Right cardiac atrium (tissue), 5 donors: Measurements from ENCODE around the gene UBASH3B. TPM values are rescaled to one million over a fixed set of nuclear protein-coding genes. Genes with fewer than 3 reads are reported as not detected.

Experiments
- ATAC-seq, 2 donors: fragments of 200-7000 bp; cut with Tn5 transposase; one replicate each; pipeline versions ENCODE4 v1.8.0 to v1.9.1; 2020; ENCODE audit warnings: moderate library complexity in 2 of 2, mild to moderate bottlenecking in 1 of 2
- DNase-seq, 3 donors: peaks; one replicate each; pipeline ENCODE4 v3.0.0-alpha.2; 2020
- H3K27ac ChIP-seq: one replicate; pipeline ENCODE4 v1.5.1; 2013; ENCODE audit warnings: mild to moderate bottlenecking, low read length, control low read depth, moderate library complexity
- H3K27me3 ChIP-seq: one replicate; pipeline ENCODE4 v1.6.1; 2013; ENCODE audit not compliant: control insufficient read depth, insufficient read depth
- H3K4me1 ChIP-seq: one replicate; pipeline ENCODE4 v1.6.1; 2013; ENCODE audit warnings: low read length; ENCODE audit not compliant: control insufficient read depth, insufficient read depth
- H3K4me3 ChIP-seq: one replicate; pipeline ENCODE4 v1.5.1; 2013; ENCODE audit warnings: low read length, control low read depth
- H3K9me3 ChIP-seq: one replicate; pipeline ENCODE4 v1.6.1; 2013; ENCODE audit warnings: low read length; ENCODE audit not compliant: control insufficient read depth
- WGBS: extraction: QIAGEN DNeasy Blood & Tissue Kit; methylation state at CpG from one replicate; pipeline ENCODE4 v1.1.7; 2013; 5-methylcytosine and 5-hydroxymethylcytosine counted together
- intact Hi-C, 4 donors: fragments of 100-400 bp; cut with DNase I; formaldehyde crosslinking; loops; one replicate each; pipeline versions ENCODE4 v1.11.0 to v1.14.0; 2022 to 2023
- polyA plus RNA-seq: library from polyadenylated mRNA; stranded (reverse); fragments of 200-250 nt; gene quantifications from one replicate; pipeline ENCODE4 v1.2.3, GENCODE V29; 2013
- total RNA-seq, 4 donors: library from RNA; stranded (reverse); fragmentation: NEBNext Ultra II Directional; extraction: Animal tissue kit (Norgen Biotek cat#: 25700); gene quantifications; one replicate each; pipeline ENCODE4 v1.2.1, GENCODE V29; 2021
- donor health status: healthy with polysubstance abuse.
- donor health status: DM: no; HTN: yes; CAD: no.
- donor health status: DM: no; HTN: no; CAD: no.
- donor health status: DM: no; HTN: yes; CAD: no; lungs with severe emphysema.
- donor health status: DM: yes; HTN: yes; CAD: no.

UBASH3B gene
- total and polyA plus RNA-seq, 5 donors = 0.34 to 2.5 (median 1.6) TPM

DNA sequence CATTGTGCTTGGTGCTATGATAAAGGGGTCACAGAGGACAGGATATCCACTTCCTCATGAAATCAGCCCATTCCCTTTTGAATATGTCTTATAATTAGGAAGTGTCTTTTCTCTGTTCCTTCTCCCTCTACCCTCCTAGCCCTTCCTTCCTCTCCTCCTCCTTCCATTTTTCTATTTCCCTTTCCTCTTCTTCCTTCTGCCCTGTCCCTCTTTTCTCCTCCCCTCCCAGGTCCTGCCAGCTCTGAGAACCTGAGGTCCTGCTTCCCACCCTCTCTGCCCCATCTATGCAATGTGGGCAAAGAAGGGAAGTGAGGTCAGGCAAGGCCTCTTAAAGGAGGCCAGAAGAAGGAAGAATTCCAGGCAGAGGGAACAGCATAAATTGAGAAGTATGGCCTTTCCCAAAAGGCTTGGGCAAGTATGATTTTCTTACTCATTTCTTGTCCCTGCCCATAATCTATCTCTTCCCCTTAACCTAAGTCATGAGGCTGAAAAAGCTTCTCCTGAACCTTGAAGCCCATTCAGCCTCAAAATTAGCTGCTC lies 7.7 kb upstream of the UBASH3B start:
- intact Hi-C loops = loop anchor here in 1 of 4 donors (5.0 kb wide), 1 partner anchor 134 kb away; no protein-coding TSS in a partner anchor
- no peak for ATAC-seq
- H3K27ac ChIP-seq = no peak overlapping the region

DNA sequence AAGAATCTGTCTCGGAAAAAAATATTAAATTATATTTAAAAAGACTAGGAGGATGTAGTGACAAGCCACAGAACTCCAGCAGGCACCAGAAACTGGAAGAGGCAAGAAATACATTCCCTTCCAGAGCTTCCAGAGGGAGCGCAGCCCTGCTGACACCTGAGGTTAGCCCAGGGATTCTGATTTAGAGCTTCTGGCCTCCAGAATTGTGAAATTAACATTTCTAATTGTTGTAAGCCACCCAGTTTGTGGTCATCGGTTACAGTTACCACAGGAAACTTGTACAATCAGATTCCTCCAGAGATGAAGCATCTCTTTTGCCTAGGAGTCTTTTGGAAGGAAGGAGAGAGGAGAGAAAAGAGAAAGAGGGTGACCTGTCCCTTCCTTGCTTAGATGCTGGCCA lies 6.4 kb upstream of the UBASH3B start:
- intact Hi-C loops = loop anchor here in 1 of 4 donors (5.0 kb wide), 1 partner anchor 133 kb away; no protein-coding TSS in a partner anchor
- DNase-seq = no peak
- H3K27ac ChIP-seq = no peak overlapping the region
- no peak for ATAC-seq
- no peak overlapping the region for H3K4me3 ChIP-seq
- H3K4me1 ChIP-seq = no peaks in the 10 kb centered on the region
- no peaks in the 10 kb centered on the region for H3K27me3 ChIP-seq
- H3K9me3 ChIP-seq = no peaks in the 10 kb centered on the region
- WGBS = 83% methylated on average over 3 of the region's 3 CpGs

More for the DNA sequence above, 7.7 kb upstream of the UBASH3B start:
- Histone ChIP-seq H3K4me1 (no peaks in the 10 kb centered on the region), H3K4me3 (no peak overlapping the region), H3K9me3 (no peaks in the 10 kb centered on the region), H3K27me3 (no peaks in the 10 kb centered on the region)
- no peak for DNase-seq

DNA sequence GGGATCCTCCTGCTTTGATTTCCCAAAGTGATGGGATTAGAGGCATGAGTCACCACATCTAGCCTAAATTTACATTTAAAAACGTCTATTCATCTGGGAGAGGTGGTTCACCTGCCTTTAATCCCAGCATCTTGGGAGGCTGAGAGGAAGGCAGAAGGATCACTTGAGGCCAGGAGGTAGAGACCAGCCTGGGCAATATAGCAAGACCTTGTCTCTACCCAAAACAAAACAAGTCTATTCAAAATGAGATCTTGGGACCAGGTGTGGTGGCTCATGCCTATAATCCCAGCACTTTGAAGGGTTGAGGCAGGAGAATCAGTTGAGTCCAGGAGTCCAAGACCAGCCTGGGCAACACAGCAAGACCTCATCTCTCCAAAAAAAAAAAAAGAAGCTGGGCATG lies 4.9 kb upstream of the UBASH3B start:
- intact Hi-C loops = no loop called here
- H3K9me3 ChIP-seq = no peaks in the 10 kb centered on the region
- H3K27me3 ChIP-seq = no peaks in the 10 kb centered on the region
- no peak overlapping the region for H3K27ac ChIP-seq
- 33% methylated on average over 1 of the region's 1 CpG for WGBS
- ATAC-seq = no peak
- no peak for DNase-seq
- no peak overlapping the region for H3K4me3 ChIP-seq
- peaks cover 4% of the 10 kb centered on the region for H3K4me1 ChIP-seq

DNA sequence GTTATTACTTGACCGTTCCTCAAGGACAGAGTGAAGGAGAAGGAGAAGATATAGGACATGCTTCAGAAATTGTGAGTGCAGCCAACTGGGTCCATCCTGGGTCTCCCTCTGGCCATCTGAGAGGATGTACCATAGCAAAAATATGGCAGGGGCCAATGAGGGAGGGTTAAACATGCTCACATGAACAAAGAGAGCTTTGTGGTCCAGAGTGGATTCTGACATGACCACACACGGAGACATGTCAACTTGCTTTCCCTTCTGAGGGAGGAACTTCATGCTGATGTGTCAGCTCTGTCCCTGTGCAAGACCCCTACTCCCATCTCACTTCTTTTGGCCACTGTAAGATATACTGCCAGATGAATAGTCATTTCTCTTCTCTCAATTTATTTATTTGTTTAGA lies 3.0 kb upstream of the UBASH3B start:
- peaks cover 4% of the 10 kb centered on the region for H3K4me1 ChIP-seq
- H3K9me3 ChIP-seq = no peaks in the 10 kb centered on the region
- H3K4me3 ChIP-seq = no peak overlapping the region
- ATAC-seq (no peak), DNase-seq (no peak)
- intact Hi-C loops = no loop called here
- 77% methylated on average over 2 of the region's 2 CpGs for WGBS
- no peaks in the 10 kb centered on the region for H3K27me3 ChIP-seq
- no peak overlapping the region for H3K27ac ChIP-seq

DNA sequence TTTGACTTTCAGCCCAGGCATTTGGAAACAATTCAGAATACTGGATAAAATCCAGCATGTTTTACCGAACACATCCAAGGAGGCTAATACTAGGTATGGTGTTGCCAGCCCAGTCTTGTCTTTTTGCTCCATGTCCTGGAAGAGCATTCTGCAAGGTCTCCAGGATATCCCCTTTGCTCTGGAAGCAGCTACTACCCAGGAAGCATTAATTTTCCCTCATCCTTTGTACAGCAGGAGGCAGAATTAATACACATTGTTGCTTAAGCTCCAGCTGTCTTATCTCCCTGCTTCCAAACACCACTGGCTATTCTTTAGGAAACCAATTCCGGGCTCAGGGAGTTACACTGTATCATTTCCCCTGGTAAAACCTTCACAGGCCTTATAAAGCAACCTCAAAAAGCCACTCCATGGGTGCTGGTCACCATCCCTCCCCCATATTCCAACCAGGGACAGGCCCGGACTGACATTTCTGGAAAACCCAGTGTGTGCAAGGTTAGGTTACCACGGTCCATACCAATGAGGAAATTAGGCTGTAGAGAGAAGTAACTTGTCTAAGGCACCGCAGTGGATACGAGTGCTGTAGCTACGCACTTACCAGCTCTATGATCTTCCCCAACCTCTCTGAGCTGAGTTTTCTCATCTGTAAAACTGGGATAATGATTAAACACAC lies 1.5 kb upstream of the UBASH3B start:
- Histone ChIP-seq H3K4me1 (peaks cover 4% of the 10 kb centered on the region), H3K27ac (no peak overlapping the region), H3K27me3 (no peaks in the 10 kb centered on the region), H3K4me3 (no peak overlapping the region), H3K9me3 (no peaks in the 10 kb centered on the region)
- no peak for ATAC-seq
- intact Hi-C loops = no loop called here
- no peak for DNase-seq
- WGBS = 59% methylated on average over 7 of the region's 7 CpGs

DNA sequence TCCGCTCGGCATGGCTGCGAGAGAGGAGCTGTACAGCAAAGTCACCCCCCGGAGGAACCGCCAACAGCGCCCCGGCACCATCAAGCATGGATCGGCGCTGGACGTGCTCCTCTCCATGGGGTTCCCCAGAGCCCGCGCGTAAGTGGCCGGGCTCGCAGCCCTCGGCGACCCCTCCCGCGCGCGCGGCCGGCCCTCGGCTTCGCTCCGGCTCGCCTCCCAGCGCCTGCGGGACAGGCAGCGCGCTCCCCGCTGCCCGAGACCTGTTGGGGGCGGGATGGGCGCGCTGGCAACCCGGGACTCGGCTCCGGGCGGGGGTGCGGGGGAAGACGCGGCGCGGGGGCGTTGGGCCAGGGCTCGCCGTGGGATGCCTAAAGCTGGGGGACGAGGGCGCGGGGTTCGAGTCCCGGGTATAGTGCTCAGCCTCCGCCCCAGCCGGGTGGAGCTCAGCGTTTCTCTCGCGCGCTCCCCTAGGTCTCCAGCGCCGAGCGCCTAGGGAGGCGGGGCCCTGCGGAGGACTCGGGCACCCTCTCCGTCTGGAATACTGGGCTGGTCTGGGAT lies 630 bp downstream of the UBASH3B start:
- ATAC-seq (peak; percentile 77 to 82), DNase-seq (peak; percentile 44 to 83 (median 79))
- H3K27ac ChIP-seq = peak overlapping the region; percentile 16
- H3K4me3 ChIP-seq = peak overlapping the region; percentile 31
- no peaks in the 10 kb centered on the region for H3K27me3 ChIP-seq
- peaks cover 4% of the 10 kb centered on the region for H3K4me1 ChIP-seq
- under 1% methylated on average over 66 of the region's 66 CpGs for WGBS
- no peaks in the 10 kb centered on the region for H3K9me3 ChIP-seq
- intact Hi-C loops = no loop called here

DNA sequence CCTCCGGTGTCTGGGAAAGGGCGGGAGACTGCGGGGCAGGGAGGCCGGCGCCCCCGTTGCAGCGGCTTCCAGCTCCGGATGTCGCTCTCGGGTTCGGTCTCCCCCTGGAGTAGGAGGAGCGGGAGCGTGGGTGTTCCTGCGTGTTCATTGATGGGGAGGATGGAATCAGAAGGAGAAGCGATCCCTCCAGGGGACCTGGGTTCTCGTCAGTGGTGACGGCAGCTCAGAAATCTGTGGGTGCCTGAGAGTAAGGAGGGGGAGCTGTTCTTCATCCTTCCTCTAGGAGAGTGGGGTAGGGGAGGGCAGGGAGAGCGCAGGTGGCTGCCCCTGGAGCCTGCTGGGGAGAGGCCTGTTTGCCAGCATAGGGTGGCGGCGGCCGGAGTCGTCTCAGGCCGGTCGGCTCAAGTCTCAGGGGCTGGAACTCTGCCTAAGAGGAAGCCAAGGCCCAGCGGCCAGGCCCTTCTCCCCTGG lies 1.1 kb downstream of the UBASH3B start:
- peak; percentile 2 to 47 for ATAC-seq
- 2% methylated on average over 25 of the region's 25 CpGs for WGBS
- H3K4me3 ChIP-seq = peak overlapping the region; percentile 31
- H3K27ac ChIP-seq = peak overlapping the region; percentile 16
- H3K27me3 ChIP-seq = no peaks in the 10 kb centered on the region
- peaks cover 4% of the 10 kb centered on the region for H3K4me1 ChIP-seq
- intact Hi-C loops = no loop called here
- peak; percentile 37 to 70 (median 70) for DNase-seq
- H3K9me3 ChIP-seq = no peaks in the 10 kb centered on the region

DNA sequence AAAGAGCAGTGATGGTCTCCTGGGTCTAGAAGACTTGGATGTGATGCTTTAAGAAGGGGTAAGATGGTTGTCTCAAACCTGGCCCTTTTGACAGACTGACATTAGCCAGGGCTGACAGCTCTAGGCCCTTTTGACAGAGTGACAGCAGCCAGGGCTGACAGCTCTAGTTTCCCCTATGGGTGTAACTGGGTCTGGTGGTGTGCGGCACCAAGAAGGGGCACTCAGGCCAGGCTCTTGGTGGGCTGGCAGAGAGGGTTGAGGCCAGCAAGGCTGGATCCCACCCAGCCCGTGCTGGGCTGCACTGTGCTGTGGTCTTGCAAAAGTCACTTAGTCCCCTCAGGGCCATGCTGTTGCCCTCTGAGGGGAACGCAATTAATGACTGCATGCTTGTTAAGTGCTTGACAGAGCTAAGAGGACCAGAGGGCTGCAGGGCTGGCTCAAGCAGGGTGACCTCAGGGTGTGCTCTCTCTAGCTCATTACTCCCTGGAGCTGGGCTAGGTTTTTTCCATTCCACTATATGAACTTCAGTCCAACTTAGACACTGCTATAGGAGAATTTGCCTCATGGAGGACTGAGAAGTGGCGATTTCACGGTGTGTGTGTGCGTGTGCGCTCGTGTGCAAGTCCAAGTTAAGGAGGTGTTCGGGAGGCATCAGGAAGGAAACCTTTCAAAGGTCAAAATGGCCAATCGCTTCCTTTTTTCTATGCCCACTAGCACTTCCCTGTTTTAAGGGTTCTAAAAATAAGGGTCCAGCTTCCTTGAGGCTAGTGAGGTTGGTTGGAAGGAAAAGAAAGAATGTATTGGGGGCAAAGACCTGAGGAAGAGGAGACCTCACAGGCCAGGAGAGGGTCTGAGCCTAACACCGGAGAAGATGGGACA lies 4.4 kb downstream of the UBASH3B start:
- DNase-seq (no peak), ATAC-seq (no peak)
- Histone ChIP-seq H3K27ac (no peak overlapping the region), H3K4me1 (peaks cover 4% of the 10 kb centered on the region), H3K27me3 (no peaks in the 10 kb centered on the region), H3K4me3 (no peak overlapping the region), H3K9me3 (no peaks in the 10 kb centered on the region)
- intact Hi-C loops = no loop called here
- WGBS = 85% methylated on average over 11 of the region's 11 CpGs

DNA sequence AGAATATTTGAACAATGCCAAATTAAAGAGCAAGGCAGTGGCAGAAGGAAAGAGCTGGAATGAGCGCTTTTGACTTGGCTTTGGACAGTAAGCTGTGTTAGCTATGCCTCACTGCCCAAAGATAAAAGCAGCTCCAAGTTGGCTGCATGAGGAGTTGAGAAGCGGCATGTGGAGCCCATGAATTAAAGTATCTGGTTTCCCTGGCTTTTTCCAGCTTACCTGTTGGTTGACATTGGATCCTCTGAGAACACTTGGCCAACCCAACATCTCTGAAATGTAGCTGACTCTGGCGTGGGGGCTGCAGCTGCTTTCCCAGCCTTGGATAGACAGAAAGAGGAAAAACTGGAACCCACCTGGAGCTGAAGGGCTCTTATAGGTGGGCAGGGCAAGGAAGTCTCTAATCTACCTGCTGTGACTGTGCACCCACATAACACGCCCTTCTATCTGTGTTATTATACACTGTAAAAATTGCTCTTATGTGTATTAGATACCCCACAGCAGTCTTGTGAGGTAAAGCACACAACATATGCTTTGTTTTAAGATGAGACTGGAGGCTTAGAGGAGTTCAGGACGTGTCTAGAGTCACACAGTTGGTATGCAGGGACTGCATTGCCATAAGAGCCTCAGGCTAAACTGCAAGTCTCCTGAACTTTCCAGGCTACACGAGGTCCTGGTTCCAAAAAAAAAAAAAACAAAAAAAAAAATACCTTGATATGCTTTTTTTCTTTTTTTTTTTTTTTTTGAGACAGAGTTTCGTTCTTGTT lies 5.8 kb downstream of the UBASH3B start:
- H3K4me1 ChIP-seq = no peaks in the 10 kb centered on the region
- DNase-seq (no peak), ATAC-seq (no peak)
- H3K4me3 ChIP-seq = no peak overlapping the region
- intact Hi-C loops = no loop called here
- H3K9me3 ChIP-seq = no peaks in the 10 kb centered on the region
- H3K27ac ChIP-seq = no peak overlapping the region
- H3K27me3 ChIP-seq = no peaks in the 10 kb centered on the region
- 88% methylated on average over 7 of the region's 7 CpGs for WGBS

DNA sequence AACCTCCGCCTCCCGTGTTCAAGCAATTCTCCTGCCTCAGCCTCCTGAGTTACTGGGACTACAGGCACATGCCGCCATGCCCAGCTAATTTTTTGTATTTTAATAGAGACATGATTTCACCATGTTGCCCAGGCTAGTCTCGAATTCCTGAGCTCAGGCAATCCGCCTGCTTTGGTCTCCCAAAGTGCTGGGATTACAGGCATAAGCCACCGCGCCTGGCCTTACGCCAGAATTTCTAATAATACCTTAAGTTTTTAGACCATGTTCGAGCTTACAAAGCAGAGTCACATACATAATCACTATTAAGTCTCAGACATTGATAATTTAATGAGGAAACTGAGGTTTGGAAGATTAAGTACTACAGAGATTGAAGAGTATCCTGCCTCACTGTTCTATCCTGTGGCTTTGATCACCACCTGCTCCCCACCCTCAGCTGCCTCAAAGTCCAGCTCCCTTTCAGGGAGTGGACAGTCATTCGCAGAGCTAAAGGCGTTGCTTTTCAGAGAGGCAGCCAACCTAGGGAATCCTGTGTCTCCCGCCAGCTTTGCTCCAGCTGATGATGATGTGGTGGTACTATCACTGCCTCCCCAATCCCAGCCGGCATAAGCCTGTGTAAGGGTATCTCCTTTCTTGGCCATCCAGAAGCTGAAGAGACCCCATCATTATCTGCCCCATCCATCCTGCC lies 7.7 kb downstream of the UBASH3B start:
- H3K9me3 ChIP-seq = no peaks in the 10 kb centered on the region
- H3K4me1 ChIP-seq = no peaks in the 10 kb centered on the region
- ATAC-seq (no peak), DNase-seq (no peak)
- whole genome bisulfite sequencing = 90% methylated on average over 13 of the region's 13 CpGs
- no peak overlapping the region for H3K4me3 ChIP-seq
- no peak overlapping the region for H3K27ac ChIP-seq
- H3K27me3 ChIP-seq = no peaks in the 10 kb centered on the region
- intact Hi-C loops = no loop called here
